WTC11 (cell line): ENCODE results near the gene YBX2.
A peak's percentile ranks its signal among the peaks of the same experiment; 100 is the strongest.

Source experiments
- PREB ChIP-seq: sonication (generic); formaldehyde crosslinking; IDR thresholded peaks from 2 replicates; pipeline ENCODE4 v1.8.1; 2022; ENCODE audit warnings: mild to moderate bottlenecking, missing genetic modification reagents, moderate library complexity, borderline replicate concordance
- SP1 ChIP-seq: sonication (generic); formaldehyde crosslinking; conservative IDR thresholded peaks from 2 replicates; pipeline ENCODE4 v1.8.1; 2022; ENCODE audit warnings: missing genetic modification reagents

GRCh38 chr17:7308625-7309433, 14.4 kb upstream of the YBX2 start:
- TF ChIP-seq PREB (CRISPR knock-in tag), result no peak
- TF ChIP-seq SP1, result 0 out of 2 replicates have a peak, but pooled peaks have one; percentile 36
